ENCODE data around the gene THRB. TPM values are rescaled to one million over a fixed set of nuclear protein-coding genes. Genes with fewer than 3 reads are reported as not detected.
A peak's percentile ranks its signal among the peaks of the same experiment; 100 is the strongest.

The THRB gene
- total and polyA plus RNA-seq, 9 of the 15 experiments (the other 6 are each of a cell fraction or from before 2014, with no cell fraction given): 1.7 to 14.9 (median 6.9) TPM

DNA sequence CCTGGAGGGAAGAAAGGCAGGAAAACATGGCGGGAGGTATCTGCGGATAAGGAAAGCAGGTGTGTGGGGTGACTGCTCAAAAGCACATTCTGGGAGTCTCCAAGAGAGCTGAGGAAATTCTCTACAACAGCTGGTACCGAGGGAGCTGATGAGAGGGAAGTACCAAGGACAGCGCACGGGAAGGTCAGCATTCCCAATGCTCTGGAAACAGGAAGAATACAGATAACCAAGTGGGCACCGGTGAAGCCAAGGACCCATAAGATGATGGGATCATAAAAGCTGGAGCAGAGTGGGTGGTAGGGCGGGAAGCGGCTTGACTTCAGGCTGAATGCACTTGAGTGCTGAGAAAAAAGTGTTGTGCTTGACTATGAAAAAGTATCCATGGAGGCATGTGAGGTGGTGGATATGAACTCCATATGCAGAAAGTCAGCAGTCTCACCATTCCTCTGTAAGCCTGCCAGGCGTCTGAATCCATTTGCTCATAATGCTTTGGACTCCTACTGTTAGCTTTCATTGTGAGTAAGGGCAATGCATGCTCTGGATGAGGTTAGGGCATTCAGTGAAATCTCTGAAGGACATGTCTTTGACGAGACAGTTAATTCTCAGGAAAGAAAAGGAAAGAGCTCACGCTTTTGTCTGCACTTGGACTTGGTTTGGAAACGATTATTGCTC, 334.1 kb downstream of the THRB start:
- WGBS (ENCODE audit: insufficient coverage, low coverage, missing lambda C conversion rate): 33% methylated on average over 12 of the region's 12 CpGs
- POLR2A ChIA-PET: interaction anchor here (0.6 kb wide), 1 partner anchor 24 kb away, joined by 3 read pairs; no protein-coding TSS in a partner anchor
- Histone ChIP-seq H3K27me3 (ENCODE audit: control insufficient read depth in 2 of 2, insufficient read depth in 2 of 2, low read length in 2 of 2) (no peaks in the 10 kb centered on the region), H3K9ac (ENCODE audit: insufficient read depth in 1 of 2, low read depth in 2 of 2, low read length in 2 of 2) (no peak overlapping the region), H3K4me3 (no peak overlapping the region), H2AFZ (ENCODE audit: low read depth, low read length) (no peak overlapping the region), H3K4me1 (replicated peaks in 1 of 2; ENCODE audit: control insufficient read depth in 2 of 2, insufficient read depth in 2 of 2, low read length in 2 of 2) (peaks cover 0 to 13% of the 10 kb centered on the region in 2 experiments; a peak in 3 of 5 replicates), H3K79me2 (ENCODE audit: control insufficient read depth, insufficient read depth, low read length) (no peaks in the 10 kb centered on the region), H3K9me1 (ENCODE audit: control insufficient read depth, insufficient read depth, low read length) (no peaks in the 10 kb centered on the region), H3K27ac (ENCODE audit: extremely low read depth, low read depth, low read length) (no peak overlapping the region), H3K9me3 (replicated peaks; ENCODE audit: control insufficient read depth, insufficient read depth, low read depth, low read length) (no peaks in the 10 kb centered on the region), H3K36me3 (ENCODE audit: control insufficient read depth, insufficient read depth, low read length) (no peaks in the 10 kb centered on the region), H3K4me2 (ENCODE audit: insufficient read depth, low read length) (no peak overlapping the region), H4K20me1 (replicated peaks; ENCODE audit: control insufficient read depth, insufficient read depth, low read length) (no peaks in the 10 kb centered on the region)
- intact Hi-C loops (cut with micrococcal nuclease): no loop called here
- no TSS peak for BruUV-seq (replicated peaks)
- DNase-seq (ENCODE audit: extremely low read depth in 1 of 4, low spot score in 3 of 4) (no peak), ATAC-seq (no peak), FAIRE-seq (no peak)
- in situ Hi-C loops (cut with MboI): no loop called here
- TF ChIP-seq MIER1 (IDR thresholded peaks at IDR 0.05; ENCODE audit: low read depth) (peak; percentile 67; the same call in 1 of the 2 replicates), EHMT2 (IDR thresholded peaks at IDR 0.05) (peak; percentile 64; the same call in 1 of the 2 replicates)
- TF ChIP-seq, protein P1, sequence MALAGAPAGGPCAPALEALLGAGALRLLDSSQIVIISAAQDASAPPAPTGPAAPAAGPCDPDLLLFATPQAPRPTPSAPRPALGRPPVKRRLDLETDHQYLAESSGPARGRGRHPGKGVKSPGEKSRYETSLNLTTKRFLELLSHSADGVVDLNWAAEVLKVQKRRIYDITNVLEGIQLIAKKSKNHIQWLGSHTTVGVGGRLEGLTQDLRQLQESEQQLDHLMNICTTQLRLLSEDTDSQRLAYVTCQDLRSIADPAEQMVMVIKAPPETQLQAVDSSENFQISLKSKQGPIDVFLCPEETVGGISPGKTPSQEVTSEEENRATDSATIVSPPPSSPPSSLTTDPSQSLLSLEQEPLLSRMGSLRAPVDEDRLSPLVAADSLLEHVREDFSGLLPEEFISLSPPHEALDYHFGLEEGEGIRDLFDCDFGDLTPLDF (CRISPR knock-in tag; IDR thresholded peaks at IDR 0.05): no peak
- TF ChIP-seq, protein P2, sequence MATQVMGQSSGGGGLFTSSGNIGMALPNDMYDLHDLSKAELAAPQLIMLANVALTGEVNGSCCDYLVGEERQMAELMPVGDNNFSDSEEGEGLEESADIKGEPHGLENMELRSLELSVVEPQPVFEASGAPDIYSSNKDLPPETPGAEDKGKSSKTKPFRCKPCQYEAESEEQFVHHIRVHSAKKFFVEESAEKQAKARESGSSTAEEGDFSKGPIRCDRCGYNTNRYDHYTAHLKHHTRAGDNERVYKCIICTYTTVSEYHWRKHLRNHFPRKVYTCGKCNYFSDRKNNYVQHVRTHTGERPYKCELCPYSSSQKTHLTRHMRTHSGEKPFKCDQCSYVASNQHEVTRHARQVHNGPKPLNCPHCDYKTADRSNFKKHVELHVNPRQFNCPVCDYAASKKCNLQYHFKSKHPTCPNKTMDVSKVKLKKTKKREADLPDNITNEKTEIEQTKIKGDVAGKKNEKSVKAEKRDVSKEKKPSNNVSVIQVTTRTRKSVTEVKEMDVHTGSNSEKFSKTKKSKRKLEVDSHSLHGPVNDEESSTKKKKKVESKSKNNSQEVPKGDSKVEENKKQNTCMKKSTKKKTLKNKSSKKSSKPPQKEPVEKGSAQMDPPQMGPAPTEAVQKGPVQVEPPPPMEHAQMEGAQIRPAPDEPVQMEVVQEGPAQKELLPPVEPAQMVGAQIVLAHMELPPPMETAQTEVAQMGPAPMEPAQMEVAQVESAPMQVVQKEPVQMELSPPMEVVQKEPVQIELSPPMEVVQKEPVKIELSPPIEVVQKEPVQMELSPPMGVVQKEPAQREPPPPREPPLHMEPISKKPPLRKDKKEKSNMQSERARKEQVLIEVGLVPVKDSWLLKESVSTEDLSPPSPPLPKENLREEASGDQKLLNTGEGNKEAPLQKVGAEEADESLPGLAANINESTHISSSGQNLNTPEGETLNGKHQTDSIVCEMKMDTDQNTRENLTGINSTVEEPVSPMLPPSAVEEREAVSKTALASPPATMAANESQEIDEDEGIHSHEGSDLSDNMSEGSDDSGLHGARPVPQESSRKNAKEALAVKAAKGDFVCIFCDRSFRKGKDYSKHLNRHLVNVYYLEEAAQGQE (IDR thresholded peaks at IDR 0.05; ENCODE audit: borderline replicate concordance): peak; percentile 88
- TF ChIP-seq, protein P2 (CRISPR knock-in tag; IDR thresholded peaks at IDR 0.05; ENCODE audit: low read depth): no peak
- TF ChIP-seq, protein P3, sequence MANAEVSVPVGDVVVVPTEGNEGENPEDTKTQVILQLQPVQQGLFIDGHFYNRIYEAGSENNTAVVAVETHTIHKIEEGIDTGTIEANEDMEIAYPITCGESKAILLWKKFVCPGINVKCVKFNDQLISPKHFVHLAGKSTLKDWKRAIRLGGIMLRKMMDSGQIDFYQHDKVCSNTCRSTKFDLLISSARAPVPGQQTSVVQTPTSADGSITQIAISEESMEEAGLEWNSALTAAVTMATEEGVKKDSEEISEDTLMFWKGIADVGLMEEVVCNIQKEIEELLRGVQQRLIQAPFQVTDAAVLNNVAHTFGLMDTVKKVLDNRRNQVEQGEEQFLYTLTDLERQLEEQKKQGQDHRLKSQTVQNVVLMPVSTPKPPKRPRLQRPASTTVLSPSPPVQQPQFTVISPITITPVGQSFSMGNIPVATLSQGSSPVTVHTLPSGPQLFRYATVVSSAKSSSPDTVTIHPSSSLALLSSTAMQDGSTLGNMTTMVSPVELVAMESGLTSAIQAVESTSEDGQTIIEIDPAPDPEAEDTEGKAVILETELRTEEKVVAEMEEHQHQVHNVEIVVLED (CRISPR knock-in tag; IDR thresholded peaks at IDR 0.05): no peak
- CTCF ChIA-PET (ENCODE audit: low intra/inter-chr PET ratio): no interaction called here

All from K562 (cell line).